ENCODE measurements around the gene SPPL3. TPM values are rescaled to one million over a fixed set of nuclear protein-coding genes. Genes with fewer than 3 reads are reported as not detected.

The SPPL3 gene
- total RNA-seq, 1 experiment from 2014 or later = 32.5 TPM

DNA sequence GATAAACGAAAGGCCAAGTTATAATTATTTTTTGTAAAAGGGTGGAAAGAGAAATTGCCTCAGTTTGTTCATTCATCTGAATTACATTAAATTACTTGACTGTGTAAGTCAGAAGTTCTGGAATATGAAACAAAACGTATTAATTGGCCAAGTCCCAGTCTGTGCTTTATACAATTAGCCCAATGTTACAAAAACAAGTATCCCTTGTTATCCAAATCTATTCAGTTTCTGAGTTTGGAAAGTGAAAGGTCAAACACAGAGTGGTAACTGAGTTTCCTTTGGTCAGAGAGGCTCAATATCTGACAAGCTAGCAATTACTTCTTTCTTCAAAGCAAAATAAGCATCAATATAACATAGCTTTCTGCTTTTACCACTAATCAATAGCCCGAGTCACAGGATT lies 62.6 kb downstream of the SPPL3 start:
- no peak overlapping the region for H3K4me3 Mint-ChIP-seq
- POLR2A ChIA-PET = no interaction called here
- DNase-seq (ENCODE audit: low spot score) (no peak), ATAC-seq (no peak)
- no peak for TF ChIP-seq ZNF423 (CRISPR knock-in tag; IDR thresholded peaks at IDR 0.05)
- TF ChIP-seq, protein P1, sequence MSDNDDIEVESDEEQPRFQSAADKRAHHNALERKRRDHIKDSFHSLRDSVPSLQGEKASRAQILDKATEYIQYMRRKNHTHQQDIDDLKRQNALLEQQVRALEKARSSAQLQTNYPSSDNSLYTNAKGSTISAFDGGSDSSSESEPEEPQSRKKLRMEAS (CRISPR knock-in tag; IDR thresholded peaks at IDR 0.05) = no peak
- TF ChIP-seq GTF2I (CRISPR knock-in tag; conservative IDR thresholded peaks at IDR 0.05) = no peak
- TF ChIP-seq, protein P2, sequence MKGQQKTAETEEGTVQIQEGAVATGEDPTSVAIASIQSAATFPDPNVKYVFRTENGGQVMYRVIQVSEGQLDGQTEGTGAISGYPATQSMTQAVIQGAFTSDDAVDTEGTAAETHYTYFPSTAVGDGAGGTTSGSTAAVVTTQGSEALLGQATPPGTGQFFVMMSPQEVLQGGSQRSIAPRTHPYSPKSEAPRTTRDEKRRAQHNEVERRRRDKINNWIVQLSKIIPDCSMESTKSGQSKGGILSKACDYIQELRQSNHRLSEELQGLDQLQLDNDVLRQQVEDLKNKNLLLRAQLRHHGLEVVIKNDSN (CRISPR knock-in tag; IDR thresholded peaks at IDR 0.05) = no peak
- no peak for TF ChIP-seq NFATC4 (CRISPR knock-in tag; IDR thresholded peaks at IDR 0.05)
- TF ChIP-seq TEAD4 (CRISPR knock-in tag; IDR thresholded peaks at IDR 0.05) = no peak
- TF ChIP-seq, protein P3, sequence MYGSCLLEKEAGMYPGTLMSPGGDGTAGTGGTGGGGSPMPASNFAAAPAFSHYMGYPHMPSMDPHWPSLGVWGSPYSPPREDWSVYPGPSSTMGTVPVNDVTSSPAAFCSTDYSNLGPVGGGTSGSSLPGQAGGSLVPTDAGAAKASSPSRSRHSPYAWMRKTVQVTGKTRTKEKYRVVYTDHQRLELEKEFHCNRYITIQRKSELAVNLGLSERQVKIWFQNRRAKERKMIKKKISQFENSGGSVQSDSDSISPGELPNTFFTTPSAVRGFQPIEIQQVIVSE (CRISPR knock-in tag; IDR thresholded peaks at IDR 0.05; ENCODE audit: borderline replicate concordance) = no peak
- no peak for TF ChIP-seq ZNF263 (CRISPR knock-in tag; IDR thresholded peaks at IDR 0.05; ENCODE audit: low read depth)
- TF ChIP-seq CREM (CRISPR knock-in tag; IDR thresholded peaks at IDR 0.05) = no peak
- TF ChIP-seq, protein P4, sequence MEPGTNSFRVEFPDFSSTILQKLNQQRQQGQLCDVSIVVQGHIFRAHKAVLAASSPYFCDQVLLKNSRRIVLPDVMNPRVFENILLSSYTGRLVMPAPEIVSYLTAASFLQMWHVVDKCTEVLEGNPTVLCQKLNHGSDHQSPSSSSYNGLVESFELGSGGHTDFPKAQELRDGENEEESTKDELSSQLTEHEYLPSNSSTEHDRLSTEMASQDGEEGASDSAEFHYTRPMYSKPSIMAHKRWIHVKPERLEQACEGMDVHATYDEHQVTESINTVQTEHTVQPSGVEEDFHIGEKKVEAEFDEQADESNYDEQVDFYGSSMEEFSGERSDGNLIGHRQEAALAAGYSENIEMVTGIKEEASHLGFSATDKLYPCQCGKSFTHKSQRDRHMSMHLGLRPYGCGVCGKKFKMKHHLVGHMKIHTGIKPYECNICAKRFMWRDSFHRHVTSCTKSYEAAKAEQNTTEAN (CRISPR knock-in tag; IDR thresholded peaks at IDR 0.05) = no peak
- no peak for TF ChIP-seq RELA (CRISPR knock-in tag; IDR thresholded peaks at IDR 0.05; ENCODE audit: borderline replicate concordance)
- TF ChIP-seq GRHL2 (CRISPR knock-in tag; IDR thresholded peaks at IDR 0.05; ENCODE audit: insufficient replicate concordance, severe bottlenecking) = no peak
- no peaks in the 10 kb centered on the region for H3K27me3 Mint-ChIP-seq (ENCODE audit: low read depth)
- CTCF ChIA-PET = no interaction called here
- H3K36me3 Mint-ChIP-seq = no peaks in the 10 kb centered on the region
- no peaks in the 10 kb centered on the region for H3K9me3 Mint-ChIP-seq
- no peak overlapping the region for H3K27ac Mint-ChIP-seq
- peaks cover 1% of the 10 kb centered on the region; the same call in 1 of the 2 replicates for H3K4me1 Mint-ChIP-seq

DNA sequence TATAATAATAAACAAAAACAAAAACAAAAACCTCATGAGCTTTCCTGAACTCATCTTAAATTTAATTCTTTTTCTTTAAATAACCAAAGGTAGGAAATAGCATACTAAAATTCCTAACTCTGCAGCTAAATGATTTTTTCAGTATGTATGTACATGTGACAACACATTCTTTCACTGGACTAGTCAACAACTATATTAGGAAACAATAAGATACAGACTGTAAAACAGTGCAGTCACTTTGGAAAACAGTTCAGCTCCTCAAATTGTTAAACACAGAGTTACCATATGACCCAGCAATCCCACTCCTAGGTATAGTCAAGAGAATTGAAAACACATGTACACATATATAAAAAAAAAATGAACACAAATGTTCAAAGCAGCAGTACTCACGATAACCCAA lies 64.7 kb downstream of the SPPL3 start:
- Mint-ChIP-seq H3K27ac (no peak overlapping the region), H3K9me3 (no peaks in the 10 kb centered on the region), H3K4me3 (no peak overlapping the region), H3K27me3 (ENCODE audit: low read depth) (no peaks in the 10 kb centered on the region), H3K4me1 (peaks cover 15% of the 10 kb centered on the region), H3K36me3 (no peaks in the 10 kb centered on the region)
- POLR2A ChIA-PET = interaction anchor here (1.2 kb wide), 1 partner anchor 8 kb away, joined by 6 read pairs; no protein-coding TSS in a partner anchor
- CTCF ChIA-PET = no interaction called here
- no peak for DNase-seq (ENCODE audit: low spot score)
- no peak for ATAC-seq
- no peak for TF ChIP-seq RORB (CRISPR knock-in tag; IDR thresholded peaks at IDR 0.05)
- TF ChIP-seq, protein P5, sequence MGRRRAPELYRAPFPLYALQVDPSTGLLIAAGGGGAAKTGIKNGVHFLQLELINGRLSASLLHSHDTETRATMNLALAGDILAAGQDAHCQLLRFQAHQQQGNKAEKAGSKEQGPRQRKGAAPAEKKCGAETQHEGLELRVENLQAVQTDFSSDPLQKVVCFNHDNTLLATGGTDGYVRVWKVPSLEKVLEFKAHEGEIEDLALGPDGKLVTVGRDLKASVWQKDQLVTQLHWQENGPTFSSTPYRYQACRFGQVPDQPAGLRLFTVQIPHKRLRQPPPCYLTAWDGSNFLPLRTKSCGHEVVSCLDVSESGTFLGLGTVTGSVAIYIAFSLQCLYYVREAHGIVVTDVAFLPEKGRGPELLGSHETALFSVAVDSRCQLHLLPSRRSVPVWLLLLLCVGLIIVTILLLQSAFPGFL (CRISPR knock-in tag; IDR thresholded peaks at IDR 0.05; ENCODE audit: borderline replicate concordance) = no peak
- TF ChIP-seq, protein P6, sequence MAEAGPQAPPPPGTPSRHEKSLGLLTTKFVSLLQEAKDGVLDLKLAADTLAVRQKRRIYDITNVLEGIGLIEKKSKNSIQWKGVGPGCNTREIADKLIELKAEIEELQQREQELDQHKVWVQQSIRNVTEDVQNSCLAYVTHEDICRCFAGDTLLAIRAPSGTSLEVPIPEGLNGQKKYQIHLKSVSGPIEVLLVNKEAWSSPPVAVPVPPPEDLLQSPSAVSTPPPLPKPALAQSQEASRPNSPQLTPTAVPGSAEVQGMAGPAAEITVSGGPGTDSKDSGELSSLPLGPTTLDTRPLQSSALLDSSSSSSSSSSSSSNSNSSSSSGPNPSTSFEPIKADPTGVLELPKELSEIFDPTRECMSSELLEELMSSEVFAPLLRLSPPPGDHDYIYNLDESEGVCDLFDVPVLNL (CRISPR knock-in tag; IDR thresholded peaks at IDR 0.05; ENCODE audit: borderline replicate concordance, low read depth) = no peak
- no peak for TF ChIP-seq SMAD3 (CRISPR knock-in tag; IDR thresholded peaks at IDR 0.05; ENCODE audit: borderline replicate concordance)
- TF ChIP-seq CREM (CRISPR knock-in tag; IDR thresholded peaks at IDR 0.05) = no peak
- TF ChIP-seq ZBTB21 (CRISPR knock-in tag; IDR thresholded peaks at IDR 0.05; ENCODE audit: borderline replicate concordance) = no peak
- TF ChIP-seq ZNF138 (CRISPR knock-in tag; conservative IDR thresholded peaks at IDR 0.05) = no peak
- no peak for TF ChIP-seq NR2C2 (CRISPR knock-in tag; IDR thresholded peaks at IDR 0.05)
- TF ChIP-seq, protein P7, sequence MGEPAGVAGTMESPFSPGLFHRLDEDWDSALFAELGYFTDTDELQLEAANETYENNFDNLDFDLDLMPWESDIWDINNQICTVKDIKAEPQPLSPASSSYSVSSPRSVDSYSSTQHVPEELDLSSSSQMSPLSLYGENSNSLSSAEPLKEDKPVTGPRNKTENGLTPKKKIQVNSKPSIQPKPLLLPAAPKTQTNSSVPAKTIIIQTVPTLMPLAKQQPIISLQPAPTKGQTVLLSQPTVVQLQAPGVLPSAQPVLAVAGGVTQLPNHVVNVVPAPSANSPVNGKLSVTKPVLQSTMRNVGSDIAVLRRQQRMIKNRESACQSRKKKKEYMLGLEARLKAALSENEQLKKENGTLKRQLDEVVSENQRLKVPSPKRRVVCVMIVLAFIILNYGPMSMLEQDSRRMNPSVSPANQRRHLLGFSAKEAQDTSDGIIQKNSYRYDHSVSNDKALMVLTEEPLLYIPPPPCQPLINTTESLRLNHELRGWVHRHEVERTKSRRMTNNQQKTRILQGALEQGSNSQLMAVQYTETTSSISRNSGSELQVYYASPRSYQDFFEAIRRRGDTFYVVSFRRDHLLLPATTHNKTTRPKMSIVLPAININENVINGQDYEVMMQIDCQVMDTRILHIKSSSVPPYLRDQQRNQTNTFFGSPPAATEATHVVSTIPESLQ (CRISPR knock-in tag; IDR thresholded peaks at IDR 0.05) = no peak
- TF ChIP-seq, protein P8, sequence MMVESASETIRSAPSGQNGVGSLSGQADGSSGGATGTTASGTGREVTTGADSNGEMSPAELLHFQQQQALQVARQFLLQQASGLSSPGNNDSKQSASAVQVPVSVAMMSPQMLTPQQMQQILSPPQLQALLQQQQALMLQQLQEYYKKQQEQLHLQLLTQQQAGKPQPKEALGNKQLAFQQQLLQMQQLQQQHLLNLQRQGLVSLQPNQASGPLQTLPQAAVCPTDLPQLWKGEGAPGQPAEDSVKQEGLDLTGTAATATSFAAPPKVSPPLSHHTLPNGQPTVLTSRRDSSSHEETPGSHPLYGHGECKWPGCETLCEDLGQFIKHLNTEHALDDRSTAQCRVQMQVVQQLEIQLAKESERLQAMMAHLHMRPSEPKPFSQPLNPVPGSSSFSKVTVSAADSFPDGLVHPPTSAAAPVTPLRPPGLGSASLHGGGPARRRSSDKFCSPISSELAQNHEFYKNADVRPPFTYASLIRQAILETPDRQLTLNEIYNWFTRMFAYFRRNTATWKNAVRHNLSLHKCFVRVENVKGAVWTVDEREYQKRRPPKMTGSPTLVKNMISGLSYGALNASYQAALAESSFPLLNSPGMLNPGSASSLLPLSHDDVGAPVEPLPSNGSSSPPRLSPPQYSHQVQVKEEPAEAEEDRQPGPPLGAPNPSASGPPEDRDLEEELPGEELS (CRISPR knock-in tag; IDR thresholded peaks at IDR 0.05) = no peak
- TF ChIP-seq, protein P9, sequence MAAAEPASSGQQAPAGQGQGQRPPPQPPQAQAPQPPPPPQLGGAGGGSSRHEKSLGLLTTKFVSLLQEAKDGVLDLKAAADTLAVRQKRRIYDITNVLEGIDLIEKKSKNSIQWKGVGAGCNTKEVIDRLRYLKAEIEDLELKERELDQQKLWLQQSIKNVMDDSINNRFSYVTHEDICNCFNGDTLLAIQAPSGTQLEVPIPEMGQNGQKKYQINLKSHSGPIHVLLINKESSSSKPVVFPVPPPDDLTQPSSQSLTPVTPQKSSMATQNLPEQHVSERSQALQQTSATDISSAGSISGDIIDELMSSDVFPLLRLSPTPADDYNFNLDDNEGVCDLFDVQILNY (CRISPR knock-in tag; IDR thresholded peaks at IDR 0.05) = no peak
